Measurements from ENCODE around the gene INPP5A.

DNA sequence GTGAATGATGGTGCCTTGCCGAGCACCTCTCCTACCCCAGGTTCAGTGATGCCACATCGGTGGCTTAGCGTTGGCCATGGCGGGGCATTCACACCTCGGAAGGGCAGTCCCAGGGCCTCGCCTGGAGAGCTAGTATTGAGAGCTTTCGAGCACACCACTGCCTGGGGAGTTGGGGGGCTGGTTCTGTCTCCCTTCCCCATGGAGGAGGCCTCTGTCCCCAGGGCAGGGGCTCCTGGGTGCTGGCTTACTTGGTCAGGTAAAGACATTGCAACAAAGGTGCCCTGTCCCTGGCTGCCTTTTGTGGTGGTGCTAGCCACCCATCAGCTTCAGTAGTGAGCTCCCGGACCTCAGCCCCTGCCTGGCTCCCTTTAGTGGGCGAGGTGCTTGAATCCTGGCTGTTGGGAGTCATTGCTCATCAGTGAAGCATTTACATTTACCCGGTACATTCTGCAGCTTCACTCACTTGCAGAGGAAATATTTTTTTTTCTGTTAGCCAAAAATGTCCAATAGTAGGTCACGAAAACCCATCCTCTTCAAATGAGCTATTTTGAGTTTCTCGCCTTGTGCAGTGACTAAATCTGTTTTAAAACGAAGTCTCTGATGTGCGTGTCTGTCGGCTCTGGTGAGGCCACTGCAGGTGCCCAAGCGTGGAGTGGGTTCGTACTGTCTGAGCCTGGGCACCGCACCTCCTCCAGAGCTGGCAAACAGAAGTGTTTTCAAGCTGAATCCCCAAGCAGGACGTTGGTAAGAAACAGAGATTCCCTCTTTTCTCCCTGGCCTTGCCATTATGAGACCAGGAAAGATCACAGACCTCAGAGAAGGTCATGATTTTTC is 95.5 kb downstream of the INPP5A start:
- no peak for TF ChIP-seq POLR2AphosphoS5 (IDR thresholded peaks at IDR 0.05; ENCODE audit: low read depth, low read length)
- TF ChIP-seq, protein P1, sequence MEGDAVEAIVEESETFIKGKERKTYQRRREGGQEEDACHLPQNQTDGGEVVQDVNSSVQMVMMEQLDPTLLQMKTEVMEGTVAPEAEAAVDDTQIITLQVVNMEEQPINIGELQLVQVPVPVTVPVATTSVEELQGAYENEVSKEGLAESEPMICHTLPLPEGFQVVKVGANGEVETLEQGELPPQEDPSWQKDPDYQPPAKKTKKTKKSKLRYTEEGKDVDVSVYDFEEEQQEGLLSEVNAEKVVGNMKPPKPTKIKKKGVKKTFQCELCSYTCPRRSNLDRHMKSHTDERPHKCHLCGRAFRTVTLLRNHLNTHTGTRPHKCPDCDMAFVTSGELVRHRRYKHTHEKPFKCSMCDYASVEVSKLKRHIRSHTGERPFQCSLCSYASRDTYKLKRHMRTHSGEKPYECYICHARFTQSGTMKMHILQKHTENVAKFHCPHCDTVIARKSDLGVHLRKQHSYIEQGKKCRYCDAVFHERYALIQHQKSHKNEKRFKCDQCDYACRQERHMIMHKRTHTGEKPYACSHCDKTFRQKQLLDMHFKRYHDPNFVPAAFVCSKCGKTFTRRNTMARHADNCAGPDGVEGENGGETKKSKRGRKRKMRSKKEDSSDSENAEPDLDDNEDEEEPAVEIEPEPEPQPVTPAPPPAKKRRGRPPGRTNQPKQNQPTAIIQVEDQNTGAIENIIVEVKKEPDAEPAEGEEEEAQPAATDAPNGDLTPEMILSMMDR (IDR thresholded peaks at IDR 0.05 in 2 of 3, conservative IDR thresholded peaks at IDR 0.05 in 1 of 3; ENCODE audit: borderline replicate concordance in 1 of 3, insufficient read depth in 1 of 3, low read depth in 2 of 3, low read length in 2 of 3): no peak
- TF ChIP-seq JUND (IDR thresholded peaks at IDR 0.05): no peak
- no peak for TF ChIP-seq EZH2phosphoT487 (IDR thresholded peaks at IDR 0.05; ENCODE audit: borderline replicate concordance)
- TF ChIP-seq, protein P2, sequence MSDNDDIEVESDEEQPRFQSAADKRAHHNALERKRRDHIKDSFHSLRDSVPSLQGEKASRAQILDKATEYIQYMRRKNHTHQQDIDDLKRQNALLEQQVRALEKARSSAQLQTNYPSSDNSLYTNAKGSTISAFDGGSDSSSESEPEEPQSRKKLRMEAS (IDR thresholded peaks at IDR 0.05): no peak
- TF ChIP-seq POLR2A (IDR thresholded peaks at IDR 0.05; ENCODE audit: borderline replicate concordance, extremely low read depth, insufficient read depth, insufficient read length): no peak
